ENCODE data around the gene CD2BP2.

CD2BP2 gene

GRCh38 chr16:30378236-30379157 lies 23.4 kb upstream of the CD2BP2 start:
- DNase-seq = peak; percentile 99

GRCh38 chr16:30377812-30378235 lies 22.7 kb upstream of the CD2BP2 start:
- peak; percentile 91 for DNase-seq

- no peak for DNase-seq
Measured at GRCh38 chr16:30377050-30377811, 22.1 kb upstream of the CD2BP2 start.

- DNase-seq = no peak
Measured at GRCh38 chr16:30376461-30376902, 21.4 kb upstream of the CD2BP2 start.

- no peak for DNase-seq
Measured at GRCh38 chr16:30375864-30376263, 20.8 kb upstream of the CD2BP2 start.

DNA sequence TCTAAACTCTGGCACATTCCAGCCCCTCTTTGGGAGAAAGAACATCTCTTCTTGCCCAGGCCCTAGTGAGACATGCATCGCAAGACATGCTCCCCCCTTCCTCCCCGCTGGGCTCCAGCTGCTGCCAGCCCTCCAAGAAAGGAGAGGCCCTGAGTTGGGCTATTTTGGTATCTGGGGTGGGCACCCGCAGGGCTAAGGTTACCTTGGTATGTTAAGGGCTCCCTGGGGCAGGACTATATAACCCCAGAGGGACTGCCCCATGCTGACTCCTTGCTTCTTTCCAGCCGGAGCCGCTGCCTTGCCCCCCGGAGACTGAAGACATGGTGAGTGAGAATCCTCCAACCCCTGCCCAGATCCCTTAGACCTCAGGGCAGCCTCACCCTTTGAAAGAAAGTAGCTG lies 19.4 kb upstream of the CD2BP2 start, which contains the start of gene MYL11:
Gene MYL11 (plus strand): TSS at position 265 of the 400 bp plus-strand sequence. CDS start 56 bp downstream, at position 321.
- no peak for DNase-seq

- no peak for DNase-seq
Measured at GRCh38 chr16:30372725-30373124, 17.6 kb upstream of the CD2BP2 start.

DNA sequence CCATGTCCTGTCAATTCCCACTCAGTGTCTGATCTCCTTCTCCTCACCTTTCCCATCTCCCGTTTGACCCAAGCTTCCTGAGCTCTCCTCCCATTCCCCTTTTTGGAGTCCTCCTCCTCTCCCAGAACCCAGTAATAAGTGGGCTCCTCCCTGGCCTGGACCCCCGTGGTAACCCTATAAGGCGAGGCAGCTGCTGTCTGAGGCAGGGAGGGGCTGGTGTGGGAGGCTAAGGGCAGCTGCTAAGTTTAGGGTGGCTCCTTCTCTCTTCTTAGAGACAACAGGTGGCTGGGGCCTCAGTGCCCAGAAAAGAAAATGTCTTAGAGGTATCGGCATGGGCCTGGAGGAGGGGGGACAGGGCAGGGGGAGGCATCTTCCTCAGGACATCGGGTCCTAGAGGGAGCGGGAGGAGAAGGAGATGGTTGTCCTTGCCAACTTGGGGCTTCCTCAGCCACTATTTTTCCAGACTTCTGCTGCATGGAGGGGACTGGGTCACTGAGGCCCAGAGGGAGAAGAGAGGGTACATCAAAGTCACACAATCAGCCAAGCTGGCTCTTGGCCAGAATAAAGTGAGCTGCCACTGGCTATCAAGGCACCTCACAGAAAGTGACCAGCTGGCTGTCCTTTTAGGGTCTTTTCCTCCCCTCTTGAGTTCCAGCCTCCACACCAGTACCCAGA lies 17.1 kb upstream of the CD2BP2 start:
- DNase-seq = no peak

GRCh38 chr16:30371248-30371816 lies 16.2 kb upstream of the CD2BP2 start:
- no peak for DNase-seq

GRCh38 chr16:30370456-30371247 lies 15.5 kb upstream of the CD2BP2 start, which contains the start of gene TBC1D10B:
Gene TBC1D10B, minus strand, starts transcription at chr16:30370494. Its CDS starts 311 bp downstream, at chr16:30370183.
- peak; percentile 99 for DNase-seq

DNA sequence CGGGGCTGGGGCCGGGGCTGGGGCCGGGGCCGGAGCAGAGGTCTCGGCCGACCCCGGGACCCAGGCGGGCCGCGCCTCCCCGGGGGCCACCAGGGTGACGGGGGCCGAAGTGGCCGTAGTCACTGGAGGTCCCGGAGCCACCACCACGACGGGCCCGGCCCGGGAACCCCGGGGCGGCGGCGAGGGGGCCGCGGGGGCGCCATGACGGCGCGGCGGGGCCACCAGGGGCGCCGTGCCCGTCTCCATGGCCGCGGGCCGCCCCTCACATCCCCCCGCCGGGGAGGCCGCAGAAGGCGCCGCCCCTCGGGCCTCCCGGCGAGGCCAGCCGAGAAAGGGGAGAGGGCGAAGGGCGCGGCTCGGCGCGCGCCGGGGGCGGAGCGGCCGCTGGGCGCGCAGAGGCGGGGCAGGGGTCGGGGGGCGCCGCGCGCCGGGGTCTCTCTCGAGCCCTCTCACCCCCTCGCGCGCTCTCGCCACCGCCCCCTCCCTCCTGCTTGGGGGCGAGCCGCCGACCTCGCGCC lies 14.9 kb upstream of the CD2BP2 start:
- DNase-seq = no peak

GRCh38 chr16:30369091-30369937 lies 14.2 kb upstream of the CD2BP2 start:
- DNase-seq = no peak

- no peak for DNase-seq
Measured at GRCh38 chr16:30368792-30369090, 13.6 kb upstream of the CD2BP2 start.

DNA sequence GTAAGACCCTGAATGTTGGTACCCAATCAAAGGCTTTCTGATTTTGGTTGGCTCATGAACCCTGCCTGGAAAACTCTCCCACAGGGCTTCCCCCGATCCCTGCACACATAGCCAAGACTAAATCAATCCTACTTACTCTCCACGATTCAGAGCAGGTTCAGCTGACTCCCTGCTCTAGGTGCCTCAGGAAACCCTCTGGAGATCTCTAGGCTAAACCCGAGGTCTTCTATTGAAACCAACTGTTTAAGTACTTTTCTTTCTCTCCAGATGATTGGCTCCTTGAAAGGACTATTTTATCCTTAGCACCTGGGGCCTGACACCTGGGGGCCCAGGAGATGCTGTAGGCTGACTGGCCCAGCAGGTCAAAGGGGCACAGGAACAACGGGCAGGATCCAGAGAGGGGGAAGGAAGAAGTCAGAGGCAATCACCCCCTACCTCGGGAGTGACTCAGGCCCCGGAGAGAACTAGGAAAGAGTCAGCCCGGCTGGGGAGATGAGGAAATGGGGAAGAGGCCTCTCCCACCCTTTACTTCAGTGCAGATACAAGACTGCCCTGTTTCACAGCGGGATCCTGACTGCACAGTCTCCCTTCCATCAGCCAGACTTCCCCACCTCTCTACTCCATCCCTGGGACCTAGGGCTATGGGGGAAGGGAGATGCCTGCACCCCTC lies 13.1 kb upstream of the CD2BP2 start:
- no peak for DNase-seq

DNA sequence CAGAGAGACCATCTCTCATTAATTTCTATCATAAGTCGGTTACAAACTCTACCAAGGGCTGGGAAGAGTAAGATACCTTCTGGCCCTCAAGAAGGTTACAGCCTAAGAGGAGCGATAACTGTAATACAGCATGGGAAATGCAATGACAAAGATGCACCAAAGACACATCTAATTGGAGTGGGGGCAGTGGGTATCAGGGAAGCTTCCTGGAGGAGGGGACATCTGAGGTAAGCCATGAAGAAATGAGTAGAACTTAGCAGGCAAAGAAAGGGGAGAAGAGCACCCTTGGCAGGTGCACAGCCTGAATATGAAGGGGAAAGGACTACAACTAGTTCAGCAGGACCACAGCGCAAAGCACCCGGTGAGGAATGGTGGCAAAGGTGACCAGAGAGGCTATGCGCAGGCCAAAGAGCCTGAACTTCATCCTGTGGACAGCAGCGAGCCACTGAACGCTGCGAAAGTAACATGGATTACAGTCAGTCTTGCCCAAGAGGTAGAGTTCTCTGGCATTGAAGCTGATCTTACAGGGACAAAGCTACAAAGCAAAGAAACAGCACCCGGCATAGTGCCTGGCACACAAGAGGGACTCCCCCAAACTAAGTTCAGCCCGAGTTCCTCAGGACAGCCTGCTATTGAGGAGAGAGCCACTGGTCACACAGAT lies 12.4 kb upstream of the CD2BP2 start:
- no peak for DNase-seq

DNA sequence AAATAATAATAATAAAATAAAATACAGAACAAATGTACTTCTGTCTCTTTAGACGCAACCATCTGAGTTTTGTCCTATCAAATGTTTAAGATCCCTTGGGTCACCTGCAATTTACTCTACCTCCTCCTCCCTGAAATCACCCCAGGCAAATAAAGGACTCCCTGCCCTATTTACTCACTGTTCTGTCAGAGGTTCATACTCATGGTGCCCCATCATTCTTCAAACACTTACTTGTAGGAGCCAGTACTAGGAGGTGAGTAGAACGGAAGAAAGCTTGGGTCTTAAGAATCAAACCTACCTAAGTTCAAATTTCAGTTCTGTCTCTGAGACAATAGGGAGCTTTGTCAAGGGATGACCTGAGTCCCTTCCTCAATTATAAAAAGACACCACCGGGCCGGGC lies 11.4 kb upstream of the CD2BP2 start:
- no peak for DNase-seq

DNA sequence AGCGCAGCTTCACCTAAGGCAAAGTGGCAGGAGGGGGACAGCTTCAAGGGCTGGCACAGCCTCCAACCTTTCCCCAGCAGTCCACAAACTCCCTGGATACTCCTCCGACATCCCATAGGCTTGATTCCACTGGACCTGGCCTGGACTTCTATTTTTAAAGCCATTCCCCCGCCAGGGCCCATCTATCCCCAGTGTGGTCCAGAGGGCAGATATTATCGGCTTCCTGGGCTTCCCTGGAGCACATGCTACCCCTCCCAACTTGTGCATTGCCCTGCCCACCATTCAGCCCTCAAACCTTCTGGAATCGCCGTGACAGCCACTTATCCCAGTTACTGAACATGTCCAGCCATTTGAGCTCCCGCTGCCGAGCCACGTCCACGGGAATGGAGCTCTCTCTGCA lies 10.1 kb upstream of the CD2BP2 start:
- DNase-seq = no peak

GRCh38 chr16:30361180-30361579 lies 6.1 kb upstream of the CD2BP2 start:
- no peak for DNase-seq

DNA sequence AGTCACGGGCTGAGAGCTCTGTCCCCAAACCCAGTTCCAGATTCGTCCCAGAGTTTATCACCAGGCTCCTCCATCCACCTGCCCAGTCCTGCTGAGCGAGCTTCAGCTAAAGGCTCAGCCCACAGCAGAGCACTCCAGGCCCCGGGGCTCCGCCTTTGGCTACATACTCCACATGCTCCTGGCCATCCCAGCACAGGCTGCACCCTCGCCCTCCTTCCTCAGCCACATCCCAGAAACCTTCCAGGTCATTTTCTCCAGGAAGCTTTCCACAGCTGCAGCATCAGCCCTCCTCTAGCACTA lies 4.7 kb upstream of the CD2BP2 start:
- no peak for DNase-seq
